HepG2 (cell line): ENCODE measurements around the gene MYBL2. TPM values are rescaled to one million over a fixed set of nuclear protein-coding genes. Genes with fewer than 3 reads are reported as not detected.
A peak's percentile ranks its signal among the peaks of the same experiment; 100 is the strongest.

Experiments
- SALL1 ChIP-seq: sonication (generic); formaldehyde crosslinking; IDR thresholded peaks from 2 replicates; pipeline ENCODE4 v1.8.0; 2022; ENCODE audit warnings: mild to moderate bottlenecking, missing genetic modification reagents
- TCF7 ChIP-seq: sonication (generic); IDR thresholded peaks from 2 replicates; pipeline ENCODE4 v1.6.1; 2016; ENCODE audit warnings: antibody characterized with exemption, low read depth
- ZNF224 ChIP-seq: sonication (generic); formaldehyde crosslinking; IDR thresholded peaks from 2 replicates; pipeline ENCODE4 v1.5.0; 2020; ENCODE audit warnings: mild to moderate bottlenecking, missing genetic modification reagents
- polyA plus RNA-seq, 8 experiments: library from polyadenylated mRNA; depleted of rRNA in 3 of 8; stranded (reverse) in 7 of 8; unstranded in 1 of 8; fragments of >200 nt; fragmentation: Illumina TruSeq in 4 of 8; extraction: Trizol in 4 of 8; gene quantifications; 2 replicates each; pipeline versions ENCODE4 v1.2.1 to v1.2.3, GENCODE V29; 2011 to 2016; ENCODE audit warnings: low read depth in 4 of 8, missing spikeins in 1 of 8, mixed read lengths in 1 of 8; ENCODE audit not compliant: insufficient read depth in 1 of 8
- total RNA-seq, 5 experiments: library from RNA; depleted of rRNA; stranded (reverse); fragments of >200 nt; fragmentation: Illumina TruSeq; extraction: Trizol; gene quantifications; 2 replicates each; pipeline ENCODE4 v1.2.3, GENCODE V29; 2016; ENCODE audit warnings: low read depth in 1 of 5
- TF ChIP-seq, protein P1 (sequence below): sonication (generic); formaldehyde crosslinking; IDR thresholded peaks from 2 replicates; pipeline ENCODE4 v1.8.0; 2022; ENCODE audit warnings: mild to moderate bottlenecking, missing genetic modification reagents, borderline replicate concordance
- TF ChIP-seq, protein P2 (sequence below): IDR thresholded peaks from 2 replicates; pipeline ENCODE4 v1.6.1; 2012; ENCODE audit warnings: low read depth, low read length, improper control_type of control experiment
- TF ChIP-seq, protein P3 (sequence below): sonication (generic); formaldehyde crosslinking; IDR thresholded peaks from 2 replicates; pipeline ENCODE4 v1.5.0; 2020; ENCODE audit warnings: mild to moderate bottlenecking, missing genetic modification reagents, borderline replicate concordance
- TF ChIP-seq, protein P4 (sequence below): sonication (generic); formaldehyde crosslinking; IDR thresholded peaks from 2 replicates; pipeline ENCODE4 v1.8.0; 2022; ENCODE audit warnings: mild to moderate bottlenecking, missing genetic modification reagents, moderate library complexity
- TF ChIP-seq, protein P5 (sequence below): fragments of 450-650 bp; IDR thresholded peaks from 2 replicates; pipeline ENCODE4 v1.6.1; 2017; ENCODE audit warnings: mild to moderate bottlenecking
- TF ChIP-seq, protein P6 (sequence below): sonication (generic); formaldehyde crosslinking; IDR thresholded peaks from 2 replicates; pipeline ENCODE4 v1.4.0; 2020; ENCODE audit warnings: mild to moderate bottlenecking, missing genetic modification reagents
- TF ChIP-seq, protein P7 (sequence below), 2 experiments: sonication (generic) in 1 of 2; formaldehyde crosslinking in 1 of 2; IDR thresholded peaks; 2 replicates each; pipeline versions ENCODE4 v1.4.0 to v1.6.1; 2018 to 2020; ENCODE audit warnings: missing genetic modification reagents in 2 of 2, borderline replicate concordance in 1 of 2, low read depth in 1 of 2, mild to moderate bottlenecking in 1 of 2, missing biosample characterization in 1 of 2

Gene MYBL2
- total and polyA plus RNA-seq, 2 of the 13 experiments (the other 11 are each of a cell fraction or from before 2014, with no cell fraction given), result 11.9 to 66.2 TPM

DNA sequence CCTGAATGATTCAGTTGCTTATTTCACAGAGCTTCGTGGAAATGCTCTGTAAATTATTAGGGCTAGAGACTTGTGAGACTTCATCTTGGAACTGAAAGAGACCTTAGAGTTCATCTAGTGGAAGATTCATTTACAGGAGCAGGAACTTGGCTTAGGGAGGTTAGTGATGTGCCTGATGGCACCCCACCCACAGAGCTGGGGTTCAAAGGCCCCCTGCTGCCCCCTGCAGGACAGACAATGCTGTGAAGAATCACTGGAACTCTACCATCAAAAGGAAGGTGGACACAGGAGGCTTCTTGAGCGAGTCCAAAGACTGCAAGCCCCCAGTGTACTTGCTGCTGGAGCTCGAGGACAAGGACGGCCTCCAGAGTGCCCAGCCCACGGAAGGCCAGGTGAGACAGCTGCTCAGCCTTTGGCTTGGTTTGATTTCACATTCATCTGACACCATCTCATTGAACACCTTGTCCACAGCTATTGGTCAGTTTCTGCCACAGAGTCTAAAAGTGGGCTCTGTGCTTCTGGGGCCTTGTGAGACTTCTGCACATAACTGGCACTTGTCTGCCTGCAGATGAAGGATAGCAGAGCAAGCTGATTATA is 25.1 kb downstream of the MYBL2 start (continued):
- TF ChIP-seq, protein P1, sequence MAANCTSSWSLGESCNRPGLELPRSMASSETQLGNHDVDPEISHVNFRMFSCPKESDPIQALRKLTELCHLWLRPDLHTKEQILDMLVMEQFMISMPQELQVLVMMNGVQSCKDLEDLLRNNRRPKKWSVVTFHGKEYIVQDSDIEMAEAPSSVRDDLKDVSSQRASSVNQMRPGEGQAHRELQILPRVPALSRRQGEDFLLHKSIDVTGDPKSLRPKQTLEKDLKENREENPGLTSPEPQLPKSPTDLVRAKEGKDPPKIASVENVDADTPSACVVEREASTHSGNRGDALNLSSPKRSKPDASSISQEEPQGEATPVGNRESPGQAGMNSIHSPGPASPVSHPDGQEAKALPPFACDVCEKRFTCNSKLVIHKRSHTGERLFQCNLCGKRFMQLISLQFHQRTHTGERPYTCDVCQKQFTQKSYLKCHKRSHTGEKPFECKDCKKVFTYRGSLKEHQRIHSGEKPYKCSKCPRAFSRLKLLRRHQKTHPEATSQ (CRISPR knock-in tag), result no peak
- no peak for TF ChIP-seq ZNF224 (CRISPR knock-in tag)
- peak; percentile 63; the same call in 1 of the 2 replicates for TF ChIP-seq SALL1 (CRISPR knock-in tag)
- TF ChIP-seq, protein P2, sequence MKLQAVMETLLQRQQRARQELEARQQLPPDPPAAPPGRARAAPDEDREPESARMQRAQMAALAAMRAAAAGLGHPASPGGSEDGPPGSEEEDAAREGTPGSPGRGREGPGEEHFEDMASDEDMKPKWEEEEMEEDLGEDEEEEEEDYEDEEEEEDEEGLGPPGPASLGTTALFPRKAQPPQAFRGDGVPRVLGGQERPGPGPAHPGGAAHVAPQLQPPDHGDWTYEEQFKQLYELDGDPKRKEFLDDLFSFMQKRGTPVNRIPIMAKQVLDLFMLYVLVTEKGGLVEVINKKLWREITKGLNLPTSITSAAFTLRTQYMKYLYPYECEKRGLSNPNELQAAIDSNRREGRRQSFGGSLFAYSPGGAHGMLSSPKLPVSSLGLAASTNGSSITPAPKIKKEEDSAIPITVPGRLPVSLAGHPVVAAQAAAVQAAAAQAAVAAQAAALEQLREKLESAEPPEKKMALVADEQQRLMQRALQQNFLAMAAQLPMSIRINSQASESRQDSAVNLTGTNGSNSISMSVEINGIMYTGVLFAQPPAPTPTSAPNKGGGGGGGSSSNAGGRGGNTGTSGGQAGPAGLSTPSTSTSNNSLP, result no peak
- TF ChIP-seq, protein P3, sequence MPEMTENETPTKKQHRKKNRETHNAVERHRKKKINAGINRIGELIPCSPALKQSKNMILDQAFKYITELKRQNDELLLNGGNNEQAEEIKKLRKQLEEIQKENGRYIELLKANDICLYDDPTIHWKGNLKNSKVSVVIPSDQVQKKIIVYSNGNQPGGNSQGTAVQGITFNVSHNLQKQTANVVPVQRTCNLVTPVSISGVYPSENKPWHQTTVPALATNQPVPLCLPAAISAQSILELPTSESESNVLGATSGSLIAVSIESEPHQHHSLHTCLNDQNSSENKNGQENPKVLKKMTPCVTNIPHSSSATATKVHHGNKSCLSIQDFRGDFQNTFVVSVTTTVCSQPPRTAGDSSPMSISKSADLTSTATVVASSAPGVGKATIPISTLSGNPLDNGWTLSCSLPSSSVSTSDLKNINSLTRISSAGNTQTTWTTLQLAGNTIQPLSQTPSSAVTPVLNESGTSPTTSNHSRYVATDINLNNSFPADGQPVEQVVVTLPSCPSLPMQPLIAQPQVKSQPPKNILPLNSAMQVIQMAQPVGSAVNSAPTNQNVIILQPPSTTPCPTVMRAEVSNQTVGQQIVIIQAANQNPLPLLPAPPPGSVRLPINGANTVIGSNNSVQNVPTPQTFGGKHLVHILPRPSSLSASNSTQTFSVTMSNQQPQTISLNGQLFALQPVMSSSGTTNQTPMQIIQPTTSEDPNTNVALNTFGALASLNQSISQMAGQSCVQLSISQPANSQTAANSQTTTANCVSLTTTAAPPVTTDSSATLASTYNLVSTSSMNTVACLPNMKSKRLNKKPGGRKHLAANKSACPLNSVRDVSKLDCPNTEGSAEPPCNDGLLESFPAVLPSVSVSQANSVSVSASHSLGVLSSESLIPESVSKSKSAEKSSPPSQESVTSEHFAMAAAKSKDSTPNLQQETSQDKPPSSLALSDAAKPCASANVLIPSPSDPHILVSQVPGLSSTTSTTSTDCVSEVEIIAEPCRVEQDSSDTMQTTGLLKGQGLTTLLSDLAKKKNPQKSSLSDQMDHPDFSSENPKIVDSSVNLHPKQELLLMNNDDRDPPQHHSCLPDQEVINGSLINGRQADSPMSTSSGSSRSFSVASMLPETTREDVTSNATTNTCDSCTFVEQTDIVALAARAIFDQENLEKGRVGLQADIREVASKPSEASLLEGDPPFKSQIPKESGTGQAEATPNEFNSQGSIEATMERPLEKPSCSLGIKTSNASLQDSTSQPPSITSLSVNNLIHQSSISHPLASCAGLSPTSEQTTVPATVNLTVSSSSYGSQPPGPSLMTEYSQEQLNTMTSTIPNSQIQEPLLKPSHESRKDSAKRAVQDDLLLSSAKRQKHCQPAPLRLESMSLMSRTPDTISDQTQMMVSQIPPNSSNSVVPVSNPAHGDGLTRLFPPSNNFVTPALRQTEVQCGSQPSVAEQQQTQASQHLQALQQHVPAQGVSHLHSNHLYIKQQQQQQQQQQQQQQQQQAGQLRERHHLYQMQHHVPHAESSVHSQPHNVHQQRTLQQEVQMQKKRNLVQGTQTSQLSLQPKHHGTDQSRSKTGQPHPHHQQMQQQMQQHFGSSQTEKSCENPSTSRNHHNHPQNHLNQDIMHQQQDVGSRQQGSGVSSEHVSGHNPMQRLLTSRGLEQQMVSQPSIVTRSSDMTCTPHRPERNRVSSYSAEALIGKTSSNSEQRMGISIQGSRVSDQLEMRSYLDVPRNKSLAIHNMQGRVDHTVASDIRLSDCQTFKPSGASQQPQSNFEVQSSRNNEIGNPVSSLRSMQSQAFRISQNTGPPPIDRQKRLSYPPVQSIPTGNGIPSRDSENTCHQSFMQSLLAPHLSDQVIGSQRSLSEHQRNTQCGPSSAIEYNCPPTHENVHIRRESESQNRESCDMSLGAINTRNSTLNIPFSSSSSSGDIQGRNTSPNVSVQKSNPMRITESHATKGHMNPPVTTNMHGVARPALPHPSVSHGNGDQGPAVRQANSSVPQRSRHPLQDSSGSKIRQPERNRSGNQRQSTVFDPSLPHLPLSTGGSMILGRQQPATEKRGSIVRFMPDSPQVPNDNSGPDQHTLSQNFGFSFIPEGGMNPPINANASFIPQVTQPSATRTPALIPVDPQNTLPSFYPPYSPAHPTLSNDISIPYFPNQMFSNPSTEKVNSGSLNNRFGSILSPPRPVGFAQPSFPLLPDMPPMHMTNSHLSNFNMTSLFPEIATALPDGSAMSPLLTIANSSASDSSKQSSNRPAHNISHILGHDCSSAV (CRISPR knock-in tag), result no peak
- TF ChIP-seq, protein P4, sequence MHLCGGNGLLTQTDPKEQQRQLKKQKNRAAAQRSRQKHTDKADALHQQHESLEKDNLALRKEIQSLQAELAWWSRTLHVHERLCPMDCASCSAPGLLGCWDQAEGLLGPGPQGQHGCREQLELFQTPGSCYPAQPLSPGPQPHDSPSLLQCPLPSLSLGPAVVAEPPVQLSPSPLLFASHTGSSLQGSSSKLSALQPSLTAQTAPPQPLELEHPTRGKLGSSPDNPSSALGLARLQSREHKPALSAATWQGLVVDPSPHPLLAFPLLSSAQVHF, result no peak
- TF ChIP-seq TCF7, result no peak
- TF ChIP-seq, protein P5, sequence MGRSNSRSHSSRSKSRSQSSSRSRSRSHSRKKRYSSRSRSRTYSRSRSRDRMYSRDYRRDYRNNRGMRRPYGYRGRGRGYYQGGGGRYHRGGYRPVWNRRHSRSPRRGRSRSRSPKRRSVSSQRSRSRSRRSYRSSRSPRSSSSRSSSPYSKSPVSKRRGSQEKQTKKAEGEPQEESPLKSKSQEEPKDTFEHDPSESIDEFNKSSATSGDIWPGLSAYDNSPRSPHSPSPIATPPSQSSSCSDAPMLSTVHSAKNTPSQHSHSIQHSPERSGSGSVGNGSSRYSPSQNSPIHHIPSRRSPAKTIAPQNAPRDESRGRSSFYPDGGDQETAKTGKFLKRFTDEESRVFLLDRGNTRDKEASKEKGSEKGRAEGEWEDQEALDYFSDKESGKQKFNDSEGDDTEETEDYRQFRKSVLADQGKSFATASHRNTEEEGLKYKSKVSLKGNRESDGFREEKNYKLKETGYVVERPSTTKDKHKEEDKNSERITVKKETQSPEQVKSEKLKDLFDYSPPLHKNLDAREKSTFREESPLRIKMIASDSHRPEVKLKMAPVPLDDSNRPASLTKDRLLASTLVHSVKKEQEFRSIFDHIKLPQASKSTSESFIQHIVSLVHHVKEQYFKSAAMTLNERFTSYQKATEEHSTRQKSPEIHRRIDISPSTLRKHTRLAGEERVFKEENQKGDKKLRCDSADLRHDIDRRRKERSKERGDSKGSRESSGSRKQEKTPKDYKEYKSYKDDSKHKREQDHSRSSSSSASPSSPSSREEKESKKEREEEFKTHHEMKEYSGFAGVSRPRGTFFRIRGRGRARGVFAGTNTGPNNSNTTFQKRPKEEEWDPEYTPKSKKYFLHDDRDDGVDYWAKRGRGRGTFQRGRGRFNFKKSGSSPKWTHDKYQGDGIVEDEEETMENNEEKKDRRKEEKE, result no peak
- TF ChIP-seq, protein P6, sequence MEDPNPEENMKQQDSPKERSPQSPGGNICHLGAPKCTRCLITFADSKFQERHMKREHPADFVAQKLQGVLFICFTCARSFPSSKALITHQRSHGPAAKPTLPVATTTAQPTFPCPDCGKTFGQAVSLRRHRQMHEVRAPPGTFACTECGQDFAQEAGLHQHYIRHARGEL, result no peak
- TF ChIP-seq, protein P7, sequence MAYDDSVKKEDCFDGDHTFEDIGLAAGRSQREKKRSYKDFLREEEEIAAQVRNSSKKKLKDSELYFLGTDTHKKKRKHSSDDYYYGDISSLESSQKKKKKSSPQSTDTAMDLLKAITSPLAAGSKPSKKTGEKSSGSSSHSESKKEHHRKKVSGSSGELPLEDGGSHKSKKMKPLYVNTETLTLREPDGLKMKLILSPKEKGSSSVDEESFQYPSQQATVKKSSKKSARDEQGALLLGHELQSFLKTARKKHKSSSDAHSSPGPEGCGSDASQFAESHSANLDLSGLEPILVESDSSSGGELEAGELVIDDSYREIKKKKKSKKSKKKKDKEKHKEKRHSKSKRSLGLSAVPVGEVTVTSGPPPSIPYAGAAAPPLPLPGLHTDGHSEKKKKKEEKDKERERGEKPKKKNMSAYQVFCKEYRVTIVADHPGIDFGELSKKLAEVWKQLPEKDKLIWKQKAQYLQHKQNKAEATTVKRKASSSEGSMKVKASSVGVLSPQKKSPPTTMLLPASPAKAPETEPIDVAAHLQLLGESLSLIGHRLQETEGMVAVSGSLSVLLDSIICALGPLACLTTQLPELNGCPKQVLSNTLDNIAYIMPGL (CRISPR knock-in tag; IDR thresholded peaks at IDR 0.05; ENCODE audit: borderline replicate concordance in 1 of 2, low read depth in 1 of 2), result peak in 1 of 2 experiments; percentile 54; a peak in 1 of 4 replicates
